Neuronal stem cell (in vitro differentiated cells): Measurements from ENCODE around the gene EIF3L.

Source experiments
- DNase-seq: peaks from one replicate; pipeline ENCODE4 v3.0.0-alpha.2; 2013; ENCODE audit warnings: low spot score
- H2AFZ ChIP-seq: one replicate; pipeline ENCODE4 v1.6.1; 2013; ENCODE audit warnings: mild to moderate bottlenecking, low read length, inconsistent platforms
- H2AK5ac ChIP-seq: 2 replicates; pipeline ENCODE4 v1.6.1; 2013; ENCODE audit warnings: low read depth, mild to moderate bottlenecking, inconsistent platforms, low read length, moderate library complexity, mixed read lengths
- H2BK120ac ChIP-seq: 2 replicates; pipeline ENCODE4 v1.6.1; 2013; ENCODE audit warnings: low read depth, mild to moderate bottlenecking, inconsistent platforms, low read length, moderate library complexity, mixed read lengths
- H2BK12ac ChIP-seq: one replicate; pipeline ENCODE4 v1.6.1; 2013; ENCODE audit warnings: low read length, inconsistent platforms
- H2BK15ac ChIP-seq: 2 replicates; pipeline ENCODE4 v1.6.1; 2013; ENCODE audit warnings: mild to moderate bottlenecking, low read length, inconsistent platforms, mixed read lengths
- H2BK5ac ChIP-seq: one replicate; pipeline ENCODE4 v1.6.1; 2013; ENCODE audit warnings: inconsistent platforms, mild to moderate bottlenecking, low read length, moderate library complexity
- H3K14ac ChIP-seq: one replicate; pipeline ENCODE4 v1.6.1; 2013; ENCODE audit warnings: low read length, inconsistent platforms
- H3K18ac ChIP-seq: 2 replicates; pipeline ENCODE4 v1.6.1; 2013; ENCODE audit warnings: low read length, inconsistent platforms
- H3K23ac ChIP-seq: 2 replicates; pipeline ENCODE4 v1.6.1; 2013; ENCODE audit warnings: low read depth, mild to moderate bottlenecking, mixed read lengths, low read length, inconsistent platforms; ENCODE audit not compliant: poor library complexity
- H3K27ac ChIP-seq: replicated peaks from 3 replicates; pipeline ENCODE4 v1.5.1; 2013; ENCODE audit warnings: low read length, inconsistent platforms
- H3K27me3 ChIP-seq, 3 experiments: 2 replicates each; pipeline ENCODE4 v1.6.1; 2013; ENCODE audit warnings: low read length in 3 of 3, mild to moderate bottlenecking in 2 of 3, inconsistent platforms in 1 of 3, low read depth in 1 of 3, mixed read lengths in 1 of 3, moderate library complexity in 1 of 3; ENCODE audit not compliant: control insufficient read depth in 3 of 3, insufficient read depth in 3 of 3
- H3K36me3 ChIP-seq, 2 donors: replicated peaks in 1 of 2; 2 replicates each; pipeline ENCODE4 v1.6.1; 2013; ENCODE audit warnings: low read length in 2 of 2; ENCODE audit not compliant: control insufficient read depth in 2 of 2, insufficient read depth in 2 of 2
- H3K4ac ChIP-seq: 2 replicates; pipeline ENCODE4 v1.6.1; 2013; ENCODE audit warnings: inconsistent platforms, mild to moderate bottlenecking, low read length, moderate library complexity
- H3K4me1 ChIP-seq, 2 donors: 1 replicate in 1 of 2; 2 replicates in 1 of 2; pipeline ENCODE4 v1.6.1; 2013; ENCODE audit warnings: low read length in 2 of 2, low read depth in 1 of 2; ENCODE audit not compliant: control insufficient read depth in 2 of 2, insufficient read depth in 1 of 2
- H3K4me2 ChIP-seq: one replicate; pipeline ENCODE4 v1.6.1; 2013; ENCODE audit warnings: mild to moderate bottlenecking, low read length, inconsistent platforms; ENCODE audit not compliant: insufficient read depth, poor library complexity, severe bottlenecking
- H3K4me3 ChIP-seq, 2 donors: 2 replicates each; pipeline ENCODE4 v1.5.1; 2013; ENCODE audit warnings: low read length in 2 of 2, mild to moderate bottlenecking in 2 of 2, inconsistent platforms in 1 of 2, moderate library complexity in 1 of 2
- H3K79me1 ChIP-seq: one replicate; pipeline ENCODE4 v1.6.1; 2013; ENCODE audit warnings: low read depth, mild to moderate bottlenecking, inconsistent platforms, low read length, moderate library complexity
- H3K9ac ChIP-seq: one replicate; pipeline ENCODE4 v1.6.1; 2013; ENCODE audit warnings: mild to moderate bottlenecking, low read depth, low read length, inconsistent platforms; ENCODE audit not compliant: poor library complexity
- H3K9me3 ChIP-seq, 2 donors: replicated peaks in 1 of 2; 2 replicates each; pipeline versions ENCODE3 to v1.6.1; 2013; ENCODE audit warnings: low read length in 2 of 2, mild to moderate bottlenecking in 2 of 2, inconsistent platforms in 1 of 2, low read depth in 1 of 2, mixed read lengths in 1 of 2, moderate library complexity in 1 of 2; ENCODE audit not compliant: control insufficient read depth in 2 of 2, insufficient read depth in 1 of 2
- H4K8ac ChIP-seq: one replicate; pipeline ENCODE4 v1.6.1; 2013; ENCODE audit warnings: low read depth, mild to moderate bottlenecking, inconsistent platforms, low read length, moderate library complexity
- H4K91ac ChIP-seq: one replicate; pipeline ENCODE4 v1.6.1; 2013; ENCODE audit warnings: low read length, low read depth, mild to moderate bottlenecking, inconsistent platforms; ENCODE audit not compliant: poor library complexity
- WGBS, 2 donors: extraction: QIAGEN DNeasy Blood & Tissue Kit; methylation state at CpG; one replicate each; pipeline ENCODE4 v1.1.7; 2013; ENCODE audit warnings: missing lambda C conversion rate in 2 of 2, mixed read lengths in 1 of 2; ENCODE audit not compliant: insufficient read length in 2 of 2, insufficient replicate concordance in 1 of 2; ENCODE audit errors: extremely low coverage in 2 of 2; 5-methylcytosine and 5-hydroxymethylcytosine counted together

The EIF3L gene

DNA sequence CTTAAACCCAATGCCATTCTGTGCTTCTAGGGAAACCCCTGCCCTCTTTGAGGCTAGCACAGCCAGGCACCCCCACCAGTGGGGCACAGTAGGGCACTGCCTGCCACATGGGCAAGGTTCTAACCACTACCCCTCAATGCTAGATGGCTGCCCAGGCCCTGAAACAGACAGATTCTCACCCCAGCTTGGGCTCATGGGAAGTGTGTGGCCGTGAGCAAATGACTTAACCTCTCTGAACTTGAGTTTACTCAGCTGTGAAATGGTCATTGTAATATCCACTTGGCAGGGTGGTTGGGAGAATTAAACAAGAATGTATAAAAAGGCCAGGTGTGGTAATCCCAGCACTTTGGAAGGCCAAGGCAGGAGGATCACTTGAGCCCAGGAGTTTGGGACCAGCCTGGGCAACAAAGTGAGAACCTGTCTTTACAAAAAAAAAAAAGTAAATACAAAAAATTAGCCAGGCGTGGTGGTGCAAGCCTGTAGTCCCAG lies 81.8 kb downstream of the EIF3L start:
- peak overlapping the region; percentile 28 for H3K18ac ChIP-seq
- no peak overlapping the region for H4K8ac ChIP-seq
- no peak overlapping the region for H3K4me3 ChIP-seq
- H3K9me3 ChIP-seq = no peaks in the 10 kb centered on the region
- no peak overlapping the region for H3K4ac ChIP-seq
- H2BK15ac ChIP-seq = no peak overlapping the region
- peaks cover 1% of the 10 kb centered on the region for H3K79me1 ChIP-seq
- no peak overlapping the region for H2BK12ac ChIP-seq
- H2AK5ac ChIP-seq = peak overlapping the region; percentile 47
- H2BK120ac ChIP-seq = no peak overlapping the region
- no peak overlapping the region for H2BK5ac ChIP-seq
- WGBS, 2 donors = no CpG with 5 or more reads among the region's 2 CpGs
- no peak overlapping the region for H4K91ac ChIP-seq
- H3K23ac ChIP-seq = no peak overlapping the region
- no peak overlapping the region for H3K14ac ChIP-seq
- no peak overlapping the region for H2AFZ ChIP-seq
- peaks cover 25 to 64% of the 10 kb centered on the region in 2 donors for H3K36me3 ChIP-seq
- DNase-seq = no peak
- no peak overlapping the region for H3K27ac ChIP-seq
- H3K4me1 ChIP-seq = peaks cover 3 to 8% of the 10 kb centered on the region in 2 donors
- H3K4me2 ChIP-seq = no peak overlapping the region
- H3K9ac ChIP-seq = no peak overlapping the region
- H3K27me3 ChIP-seq = no peaks in the 10 kb centered on the region

DNA sequence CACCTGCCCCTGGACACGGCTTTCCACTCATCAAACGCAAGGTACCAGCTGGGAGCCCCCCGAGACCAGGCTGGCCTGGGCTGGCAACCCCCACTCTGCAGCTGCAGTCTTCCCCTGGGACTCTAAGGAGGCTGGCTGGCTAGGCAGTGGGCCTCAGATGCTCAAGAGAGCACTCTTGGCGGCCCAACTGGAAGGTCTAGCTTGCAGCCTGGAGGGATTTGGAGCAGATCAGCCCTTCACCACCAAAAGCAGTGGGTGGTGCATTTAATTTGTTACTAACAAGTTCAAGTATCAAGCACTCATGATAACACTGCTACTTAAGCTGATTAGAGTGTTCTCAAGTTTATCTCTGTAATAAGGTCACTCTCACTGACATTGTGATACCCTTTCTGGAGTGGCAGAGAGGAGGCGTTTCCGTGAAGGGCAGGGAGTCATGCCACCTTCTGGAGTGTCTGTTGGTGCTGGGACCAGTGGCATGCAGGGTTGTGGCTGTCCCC lies 82.7 kb downstream of the EIF3L start:
- no peak overlapping the region for H3K4me2 ChIP-seq

DNA sequence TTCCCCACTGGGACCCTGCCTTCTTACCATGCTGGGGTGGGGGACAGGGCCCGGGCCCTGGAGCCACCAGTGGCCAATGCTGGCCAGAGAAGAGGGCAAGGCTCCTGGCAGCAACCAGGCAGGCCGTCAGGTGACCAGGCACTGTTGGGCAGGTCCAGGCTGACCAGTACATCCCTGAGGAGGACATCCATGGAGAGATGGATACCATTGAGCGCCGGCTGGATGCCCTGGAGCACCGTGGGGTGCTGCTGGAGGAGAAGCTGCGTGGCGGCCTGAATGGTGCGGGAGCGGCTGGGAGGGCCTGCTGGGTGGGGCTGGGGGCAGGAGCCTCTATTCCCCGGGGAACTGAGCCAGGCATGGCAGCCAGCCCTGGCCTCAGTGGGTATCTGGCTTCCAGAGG lies 83.2 kb downstream of the EIF3L start:
- Histone ChIP-seq H2BK15ac (no peak overlapping the region), H4K91ac (no peak overlapping the region), H3K23ac (no peak overlapping the region), H2BK12ac (no peak overlapping the region), H3K27me3 (no peaks in the 10 kb centered on the region), H3K27ac (no peak overlapping the region), H3K14ac (peak overlapping the region; percentile 56), H3K4me2 (no peak overlapping the region), H2AFZ (no peak overlapping the region), H2AK5ac (no peak overlapping the region), H3K79me1 (peaks cover 1% of the 10 kb centered on the region), H3K4ac (no peak overlapping the region), H2BK120ac (no peak overlapping the region), H2BK5ac (no peak overlapping the region), H3K9me3 (no peaks in the 10 kb centered on the region), H3K36me3 (peaks cover 19 to 58% of the 10 kb centered on the region in 2 donors), H3K18ac (no peak overlapping the region), H3K9ac (no peak overlapping the region), H3K4me1 (peaks cover 3 to 8% of the 10 kb centered on the region in 2 donors), H3K4me3 (no peak overlapping the region), H4K8ac (no peak overlapping the region)
- WGBS, 2 donors = no CpG with 5 or more reads among the region's 10 CpGs
- no peak for DNase-seq

More for the DNA sequence above, 82.7 kb downstream of the EIF3L start:
- Histone ChIP-seq H3K9me3 (no peaks in the 10 kb centered on the region), H3K18ac (no peak overlapping the region), H3K79me1 (peaks cover 1% of the 10 kb centered on the region), H3K27me3 (no peaks in the 10 kb centered on the region), H2AK5ac (no peak overlapping the region), H4K8ac (no peak overlapping the region), H2BK5ac (no peak overlapping the region), H4K91ac (no peak overlapping the region), H2BK12ac (no peak overlapping the region), H2AFZ (no peak overlapping the region), H3K14ac (peak overlapping the region; percentile 56), H3K4me1 (peaks cover 3 to 8% of the 10 kb centered on the region in 2 donors), H3K9ac (no peak overlapping the region), H3K27ac (no peak overlapping the region), H3K36me3 (peaks cover 18 to 60% of the 10 kb centered on the region in 2 donors), H3K4ac (no peak overlapping the region), H2BK120ac (no peak overlapping the region), H3K23ac (no peak overlapping the region), H2BK15ac (no peak overlapping the region), H3K4me3 (no peak overlapping the region)
- no peak for DNase-seq
- no CpG with 5 or more reads among the region's 6 CpGs for WGBS, 2 donors

DNA sequence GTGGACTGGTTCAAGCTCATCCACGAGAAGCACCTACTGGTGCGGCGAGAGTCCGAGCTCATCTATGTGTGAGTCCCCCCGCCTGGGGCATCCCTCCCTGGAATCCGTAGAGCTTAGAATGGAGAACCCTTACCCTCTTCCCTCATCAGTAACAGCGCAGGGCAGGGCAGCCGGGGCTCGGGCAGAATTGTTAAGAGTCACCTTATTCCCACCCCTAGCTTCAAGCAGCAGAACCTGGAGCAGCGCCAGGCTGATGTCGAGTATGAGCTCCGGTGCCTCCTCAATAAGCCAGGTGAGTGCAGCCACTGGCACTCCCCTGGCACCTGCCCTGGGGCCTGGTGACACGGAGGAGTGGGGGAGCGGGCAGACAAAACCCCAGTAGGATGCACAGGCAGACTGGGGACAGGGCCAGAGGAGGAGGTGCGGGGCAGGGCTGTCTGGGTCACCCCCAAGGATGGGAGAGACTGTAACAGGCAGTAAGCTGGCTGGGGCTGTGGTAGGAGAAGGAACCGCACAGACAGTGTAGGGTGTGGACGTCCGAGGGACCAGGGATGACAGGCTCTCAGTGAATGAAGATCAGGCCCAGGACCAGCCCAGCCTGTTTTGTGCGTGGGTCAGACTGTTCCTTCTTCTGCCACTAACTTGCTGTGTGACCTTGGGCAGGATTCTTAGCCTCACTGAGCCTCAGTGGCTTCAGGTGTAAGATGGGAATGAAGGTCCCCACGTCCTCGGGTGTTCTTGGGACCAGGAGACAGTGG lies 83.8 kb downstream of the EIF3L start:
- peaks cover 3 to 8% of the 10 kb centered on the region in 2 donors for H3K4me1 ChIP-seq

More for the DNA sequence above, 83.8 kb downstream of the EIF3L start:
- Histone ChIP-seq H3K9me3 (no peaks in the 10 kb centered on the region), H2BK120ac (no peak overlapping the region), H3K4ac (no peak overlapping the region), H2AFZ (no peak overlapping the region), H4K91ac (no peak overlapping the region), H3K4me2 (no peak overlapping the region), H3K36me3 (peaks cover 24 to 59% of the 10 kb centered on the region in 2 donors), H4K8ac (no peak overlapping the region), H3K23ac (no peak overlapping the region), H3K4me3 (no peak overlapping the region), H3K14ac (peak overlapping the region; percentile 25), H3K79me1 (peaks cover 1% of the 10 kb centered on the region), H3K9ac (no peak overlapping the region), H3K27ac (peak overlapping the region; percentile 7), H2BK15ac (no peak overlapping the region), H2BK12ac (no peak overlapping the region), H3K27me3 (no peaks in the 10 kb centered on the region), H2BK5ac (no peak overlapping the region), H3K18ac (no peak overlapping the region), H2AK5ac (peak overlapping the region; percentile 33)
- no CpG with 5 or more reads among the region's 21 CpGs for WGBS, 2 donors
- no peak for DNase-seq
